ENCODE results near the gene MYOF. TPM values are rescaled to one million over a fixed set of nuclear protein-coding genes. Genes with fewer than 3 reads are reported as not detected.

The MYOF gene
- polyA plus RNA-seq, 1 of the 3 experiments (the other 2 are of a cell fraction) = 103 TPM

DNA sequence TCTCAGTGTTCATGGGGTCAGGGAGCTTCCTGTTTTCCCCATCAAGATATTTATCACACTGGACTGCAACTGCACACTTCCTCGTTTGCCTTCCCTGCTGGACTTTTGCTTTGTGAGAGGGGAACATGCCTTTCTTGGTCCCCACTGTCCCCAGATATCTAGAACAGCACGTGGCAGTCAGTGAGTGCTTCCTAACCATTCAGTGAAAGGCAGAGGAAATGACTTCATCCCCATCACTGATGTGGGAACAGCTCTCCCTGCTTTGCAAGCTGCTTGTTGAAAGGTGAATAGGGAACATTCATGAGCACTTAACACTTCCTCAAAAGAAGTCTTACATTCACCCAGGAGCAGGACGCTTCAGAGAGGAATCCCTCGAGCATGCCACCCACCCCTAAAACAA, 135.4 kb downstream of the MYOF start:
- Histone ChIP-seq H3K36me3 (replicated peaks in 1 of 2; ENCODE audit: control insufficient read depth in 1 of 2, insufficient read depth in 2 of 2, low read length in 1 of 2) (peaks cover 75 to 84% of the 10 kb centered on the region in 2 experiments), H3K27ac (ENCODE audit: low read depth in 2 of 2, low read length in 1 of 2) (no peak overlapping the region), H3K4me3 (ENCODE audit: low read depth in 2 of 2, low read length in 1 of 2) (no peak overlapping the region), H3K4me1 (ENCODE audit: control insufficient read depth in 1 of 2, insufficient read depth in 2 of 2, low read depth in 1 of 2, low read length in 1 of 2) (peaks cover 0 to 3% of the 10 kb centered on the region in 2 experiments; a peak in 1 of 4 replicates), H3K79me2 (ENCODE audit: insufficient read depth) (no peaks in the 10 kb centered on the region; the same call in 1 of the 2 replicates), H3K9ac (no peak overlapping the region), H2AFZ (ENCODE audit: low read depth) (no peak overlapping the region), H3K4me2 (no peak overlapping the region), H4K20me1 (ENCODE audit: insufficient read depth) (no peaks in the 10 kb centered on the region), H3K9me2 (no peaks in the 10 kb centered on the region), H3F3A (replicated peaks; ENCODE audit: insufficient read depth) (peaks cover 3% of the 10 kb centered on the region), H3K27me3 (ENCODE audit: insufficient read depth) (no peaks in the 10 kb centered on the region), H3K9me3 (no peaks in the 10 kb centered on the region)
- POLR2A ChIA-PET = no interaction called here
- DNase-seq = no peak
- TF ChIP-seq FOXJ3 (CRISPR knock-in tag; IDR thresholded peaks at IDR 0.05) (no peak), RCOR1 (IDR thresholded peaks at IDR 0.05; ENCODE audit: low read length) (no peak), NFIC (IDR thresholded peaks at IDR 0.05; ENCODE audit: borderline replicate concordance) (no peak), RFX5 (IDR thresholded peaks at IDR 0.05; ENCODE audit: low read length) (no peak), JUND (IDR thresholded peaks at IDR 0.05) (no peak), POLR2AphosphoS5 (IDR thresholded peaks at IDR 0.05; ENCODE audit: low read depth, low read length) (no peak), FOXM1 (IDR thresholded peaks at IDR 0.05; ENCODE audit: low read depth) (no peak), EZH2phosphoT487 (IDR thresholded peaks at IDR 0.05; ENCODE audit: borderline replicate concordance, low read depth) (no peak), TAF1 (IDR thresholded peaks at IDR 0.05; ENCODE audit: borderline replicate concordance, low read depth, low read length) (no peak), MEF2A (IDR thresholded peaks at IDR 0.05; ENCODE audit: borderline replicate concordance, low read depth) (no peak), ELF1 (IDR thresholded peaks at IDR 0.05) (no peak), RXRA (IDR thresholded peaks at IDR 0.05; ENCODE audit: borderline replicate concordance, low read depth) (no peak), YY1 (IDR thresholded peaks at IDR 0.05; ENCODE audit: low read depth) (no peak), GATA2 (CRISPR knock-in tag; IDR thresholded peaks at IDR 0.05) (no peak), FOSL2 (IDR thresholded peaks at IDR 0.05; ENCODE audit: borderline replicate concordance, low read depth) (no peak)
- TF ChIP-seq, protein P1, sequence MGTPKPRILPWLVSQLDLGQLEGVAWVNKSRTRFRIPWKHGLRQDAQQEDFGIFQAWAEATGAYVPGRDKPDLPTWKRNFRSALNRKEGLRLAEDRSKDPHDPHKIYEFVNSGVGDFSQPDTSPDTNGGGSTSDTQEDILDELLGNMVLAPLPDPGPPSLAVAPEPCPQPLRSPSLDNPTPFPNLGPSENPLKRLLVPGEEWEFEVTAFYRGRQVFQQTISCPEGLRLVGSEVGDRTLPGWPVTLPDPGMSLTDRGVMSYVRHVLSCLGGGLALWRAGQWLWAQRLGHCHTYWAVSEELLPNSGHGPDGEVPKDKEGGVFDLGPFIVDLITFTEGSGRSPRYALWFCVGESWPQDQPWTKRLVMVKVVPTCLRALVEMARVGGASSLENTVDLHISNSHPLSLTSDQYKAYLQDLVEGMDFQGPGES (IDR thresholded peaks at IDR 0.05; ENCODE audit: low read depth, low read length) = no peak
- TF ChIP-seq, protein P2, sequence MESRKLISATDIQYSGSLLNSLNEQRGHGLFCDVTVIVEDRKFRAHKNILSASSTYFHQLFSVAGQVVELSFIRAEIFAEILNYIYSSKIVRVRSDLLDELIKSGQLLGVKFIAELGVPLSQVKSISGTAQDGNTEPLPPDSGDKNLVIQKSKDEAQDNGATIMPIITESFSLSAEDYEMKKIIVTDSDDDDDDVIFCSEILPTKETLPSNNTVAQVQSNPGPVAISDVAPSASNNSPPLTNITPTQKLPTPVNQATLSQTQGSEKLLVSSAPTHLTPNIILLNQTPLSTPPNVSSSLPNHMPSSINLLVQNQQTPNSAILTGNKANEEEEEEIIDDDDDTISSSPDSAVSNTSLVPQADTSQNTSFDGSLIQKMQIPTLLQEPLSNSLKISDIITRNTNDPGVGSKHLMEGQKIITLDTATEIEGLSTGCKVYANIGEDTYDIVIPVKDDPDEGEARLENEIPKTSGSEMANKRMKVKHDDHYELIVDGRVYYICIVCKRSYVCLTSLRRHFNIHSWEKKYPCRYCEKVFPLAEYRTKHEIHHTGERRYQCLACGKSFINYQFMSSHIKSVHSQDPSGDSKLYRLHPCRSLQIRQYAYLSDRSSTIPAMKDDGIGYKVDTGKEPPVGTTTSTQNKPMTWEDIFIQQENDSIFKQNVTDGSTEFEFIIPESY (IDR thresholded peaks at IDR 0.05; ENCODE audit: borderline replicate concordance, low read depth) = no peak
- TF ChIP-seq, protein P3, sequence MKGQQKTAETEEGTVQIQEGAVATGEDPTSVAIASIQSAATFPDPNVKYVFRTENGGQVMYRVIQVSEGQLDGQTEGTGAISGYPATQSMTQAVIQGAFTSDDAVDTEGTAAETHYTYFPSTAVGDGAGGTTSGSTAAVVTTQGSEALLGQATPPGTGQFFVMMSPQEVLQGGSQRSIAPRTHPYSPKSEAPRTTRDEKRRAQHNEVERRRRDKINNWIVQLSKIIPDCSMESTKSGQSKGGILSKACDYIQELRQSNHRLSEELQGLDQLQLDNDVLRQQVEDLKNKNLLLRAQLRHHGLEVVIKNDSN (IDR thresholded peaks at IDR 0.05; ENCODE audit: borderline replicate concordance, low read depth) = no peak
- TF ChIP-seq, protein P4, sequence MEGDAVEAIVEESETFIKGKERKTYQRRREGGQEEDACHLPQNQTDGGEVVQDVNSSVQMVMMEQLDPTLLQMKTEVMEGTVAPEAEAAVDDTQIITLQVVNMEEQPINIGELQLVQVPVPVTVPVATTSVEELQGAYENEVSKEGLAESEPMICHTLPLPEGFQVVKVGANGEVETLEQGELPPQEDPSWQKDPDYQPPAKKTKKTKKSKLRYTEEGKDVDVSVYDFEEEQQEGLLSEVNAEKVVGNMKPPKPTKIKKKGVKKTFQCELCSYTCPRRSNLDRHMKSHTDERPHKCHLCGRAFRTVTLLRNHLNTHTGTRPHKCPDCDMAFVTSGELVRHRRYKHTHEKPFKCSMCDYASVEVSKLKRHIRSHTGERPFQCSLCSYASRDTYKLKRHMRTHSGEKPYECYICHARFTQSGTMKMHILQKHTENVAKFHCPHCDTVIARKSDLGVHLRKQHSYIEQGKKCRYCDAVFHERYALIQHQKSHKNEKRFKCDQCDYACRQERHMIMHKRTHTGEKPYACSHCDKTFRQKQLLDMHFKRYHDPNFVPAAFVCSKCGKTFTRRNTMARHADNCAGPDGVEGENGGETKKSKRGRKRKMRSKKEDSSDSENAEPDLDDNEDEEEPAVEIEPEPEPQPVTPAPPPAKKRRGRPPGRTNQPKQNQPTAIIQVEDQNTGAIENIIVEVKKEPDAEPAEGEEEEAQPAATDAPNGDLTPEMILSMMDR (IDR thresholded peaks at IDR 0.05) = no peak
- TF ChIP-seq, protein P5, sequence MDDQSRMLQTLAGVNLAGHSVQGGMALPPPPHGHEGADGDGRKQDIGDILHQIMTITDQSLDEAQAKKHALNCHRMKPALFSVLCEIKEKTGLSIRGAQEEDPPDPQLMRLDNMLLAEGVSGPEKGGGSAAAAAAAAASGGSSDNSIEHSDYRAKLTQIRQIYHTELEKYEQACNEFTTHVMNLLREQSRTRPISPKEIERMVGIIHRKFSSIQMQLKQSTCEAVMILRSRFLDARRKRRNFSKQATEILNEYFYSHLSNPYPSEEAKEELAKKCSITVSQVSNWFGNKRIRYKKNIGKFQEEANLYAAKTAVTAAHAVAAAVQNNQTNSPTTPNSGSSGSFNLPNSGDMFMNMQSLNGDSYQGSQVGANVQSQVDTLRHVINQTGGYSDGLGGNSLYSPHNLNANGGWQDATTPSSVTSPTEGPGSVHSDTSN (IDR thresholded peaks at IDR 0.05) = no peak
- CTCF ChIA-PET = interaction anchor here (0.7 to 6.0 kb wide), 6 partner anchors 9 to 266 kb away, joined by 3 to 26 read pairs (median 4); no protein-coding TSS in a partner anchor
- WGBS (ENCODE audit: low lambda C conversion rate) = 72% methylated on average over 4 of the region's 4 CpGs

Data from SK-N-SH (cell line).